OCI-LY3 (cell line): Measurements from ENCODE around the gene GABRG2.

Source experiments
- H2AFZ ChIP-seq: fragments of 200-600, 300-600 bp; shearing (Covaris generic); 2 replicates; pipeline ENCODE4 v1.6.0; 2014; ENCODE audit warnings: antibody characterized with exemption, low read depth, low read length
- H3K27ac ChIP-seq: fragments of 200-600, 300-600 bp; sonication (generic); 2 replicates; pipeline ENCODE4 v1.5.1; 2014; ENCODE audit warnings: mild to moderate bottlenecking, low read length, moderate library complexity, mixed read lengths
- H3K27me3 ChIP-seq: fragments of 200-600, 300-600 bp; sonication (generic); 2 replicates; pipeline ENCODE4 v1.6.1; 2014; ENCODE audit warnings: low read depth, low read length, mixed read lengths
- H3K36me3 ChIP-seq: fragments of 200-600, 300-600 bp; sonication (generic); replicated peaks from 2 replicates; pipeline ENCODE3; 2014; ENCODE audit warnings: low read depth, low read length, mixed read lengths
- H3K4me1 ChIP-seq: fragments of 300-600, 200-600 bp; sonication (generic); 2 replicates; pipeline ENCODE4 v1.6.1; 2014; ENCODE audit warnings: low read length, mixed read lengths
- H3K4me2 ChIP-seq: fragments of 200-600, 300-600 bp; sonication (generic); 2 replicates; pipeline ENCODE4 v1.6.1; 2014; ENCODE audit warnings: low read length, mixed read lengths
- H3K4me3 ChIP-seq: fragments of 300-600, 200-600 bp; sonication (generic); 2 replicates; pipeline ENCODE4 v1.5.1; 2014; ENCODE audit warnings: antibody characterized with exemption, mild to moderate bottlenecking, low read length, moderate library complexity
- H3K79me2 ChIP-seq: fragments of 300-600, 200-600 bp; shearing (Covaris generic); 2 replicates; pipeline ENCODE4 v1.6.1; 2014; ENCODE audit warnings: mild to moderate bottlenecking, low read length, mixed read lengths
- H3K9ac ChIP-seq: fragments of 300-600, 200-600 bp; shearing (Covaris generic); 2 replicates; pipeline ENCODE4 v1.6.0; 2014; ENCODE audit warnings: mild to moderate bottlenecking, low read length, moderate library complexity
- H3K9me3 ChIP-seq: fragments of 200-600, 300-600 bp; shearing (Covaris generic); 2 replicates; pipeline ENCODE4 v1.6.1; 2014; ENCODE audit warnings: low read length, mixed read lengths; ENCODE audit not compliant: insufficient read depth
- H4K20me1 ChIP-seq: fragments of 200-600, 300-600 bp; sonication (generic); 2 replicates; pipeline ENCODE4 v1.6.1; 2016; ENCODE audit warnings: low read length, mixed read lengths; ENCODE audit not compliant: insufficient read depth
- EZH2phosphoT487 ChIP-seq: fragments of 200-600 bp; shearing (Covaris generic); IDR thresholded peaks from 2 replicates; pipeline ENCODE4 v1.6.1; 2018; ENCODE audit warnings: antibody characterized with exemption, mixed run types, low read depth
- TF ChIP-seq, protein P1 (sequence below): fragments of 200-600, 300-600 bp; sonication (generic); IDR thresholded peaks from 2 replicates; pipeline ENCODE4 v1.5.1; 2014; ENCODE audit warnings: antibody characterized with exemption, low read length, low read depth

The GABRG2 gene

DNA sequence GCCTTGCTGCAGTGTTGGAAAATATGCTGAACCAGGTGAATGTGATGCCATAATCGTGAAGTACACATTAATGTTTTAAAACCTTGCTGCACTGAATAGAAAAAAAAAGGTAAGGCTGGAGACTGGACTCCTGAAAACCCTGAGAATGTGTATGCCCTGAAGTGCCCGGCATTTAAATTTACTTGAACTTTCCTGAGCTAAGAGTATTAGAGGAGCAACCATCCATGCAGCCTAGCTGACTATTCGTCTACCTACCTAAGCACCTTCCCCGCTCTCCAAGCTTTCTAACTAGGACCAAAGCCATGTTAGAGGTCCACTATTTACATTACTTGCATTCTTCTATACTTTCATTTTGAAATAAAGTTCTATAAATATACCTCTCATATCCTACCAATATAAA is 1.4 kb downstream of the GABRG2 start:
- Histone ChIP-seq H3K27ac (no peak overlapping the region), H3K4me1 (no peaks in the 10 kb centered on the region), H2AFZ (no peak overlapping the region), H3K9ac (no peak overlapping the region), H3K9me3 (no peaks in the 10 kb centered on the region), H3K36me3 (no peaks in the 10 kb centered on the region), H3K27me3 (no peaks in the 10 kb centered on the region), H4K20me1 (no peaks in the 10 kb centered on the region), H3K4me3 (no peak overlapping the region), H3K79me2 (no peaks in the 10 kb centered on the region), H3K4me2 (no peak overlapping the region)
- no peak for TF ChIP-seq EZH2phosphoT487
- TF ChIP-seq, protein P1, sequence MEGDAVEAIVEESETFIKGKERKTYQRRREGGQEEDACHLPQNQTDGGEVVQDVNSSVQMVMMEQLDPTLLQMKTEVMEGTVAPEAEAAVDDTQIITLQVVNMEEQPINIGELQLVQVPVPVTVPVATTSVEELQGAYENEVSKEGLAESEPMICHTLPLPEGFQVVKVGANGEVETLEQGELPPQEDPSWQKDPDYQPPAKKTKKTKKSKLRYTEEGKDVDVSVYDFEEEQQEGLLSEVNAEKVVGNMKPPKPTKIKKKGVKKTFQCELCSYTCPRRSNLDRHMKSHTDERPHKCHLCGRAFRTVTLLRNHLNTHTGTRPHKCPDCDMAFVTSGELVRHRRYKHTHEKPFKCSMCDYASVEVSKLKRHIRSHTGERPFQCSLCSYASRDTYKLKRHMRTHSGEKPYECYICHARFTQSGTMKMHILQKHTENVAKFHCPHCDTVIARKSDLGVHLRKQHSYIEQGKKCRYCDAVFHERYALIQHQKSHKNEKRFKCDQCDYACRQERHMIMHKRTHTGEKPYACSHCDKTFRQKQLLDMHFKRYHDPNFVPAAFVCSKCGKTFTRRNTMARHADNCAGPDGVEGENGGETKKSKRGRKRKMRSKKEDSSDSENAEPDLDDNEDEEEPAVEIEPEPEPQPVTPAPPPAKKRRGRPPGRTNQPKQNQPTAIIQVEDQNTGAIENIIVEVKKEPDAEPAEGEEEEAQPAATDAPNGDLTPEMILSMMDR: no peak

DNA sequence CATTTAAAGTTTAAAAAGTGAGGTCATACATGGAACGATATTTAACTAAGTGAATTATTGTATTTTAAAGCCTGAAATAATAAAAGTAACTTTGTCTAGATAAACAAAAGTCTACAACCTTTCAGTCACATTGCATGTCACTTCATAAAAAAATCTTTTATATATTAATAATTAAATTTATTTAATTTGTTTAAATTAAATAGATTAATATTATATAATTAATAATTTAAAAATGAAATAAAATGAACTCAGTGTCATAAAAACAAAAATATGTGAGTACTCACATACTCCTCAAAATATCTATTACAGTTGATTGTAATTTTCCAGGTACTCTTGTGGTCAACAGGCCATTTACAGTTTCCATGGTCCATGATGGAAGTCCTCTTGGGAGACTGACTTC is 11.2 kb downstream of the GABRG2 start:
- TF ChIP-seq, protein P1: no peak
- no peak for TF ChIP-seq EZH2phosphoT487
- Histone ChIP-seq H3K4me2 (no peak overlapping the region), H3K4me1 (no peaks in the 10 kb centered on the region), H2AFZ (no peak overlapping the region), H3K79me2 (no peaks in the 10 kb centered on the region), H3K27me3 (no peaks in the 10 kb centered on the region), H3K9me3 (no peaks in the 10 kb centered on the region), H3K27ac (no peak overlapping the region), H4K20me1 (no peaks in the 10 kb centered on the region), H3K9ac (no peak overlapping the region), H3K4me3 (no peak overlapping the region), H3K36me3 (no peaks in the 10 kb centered on the region)

DNA sequence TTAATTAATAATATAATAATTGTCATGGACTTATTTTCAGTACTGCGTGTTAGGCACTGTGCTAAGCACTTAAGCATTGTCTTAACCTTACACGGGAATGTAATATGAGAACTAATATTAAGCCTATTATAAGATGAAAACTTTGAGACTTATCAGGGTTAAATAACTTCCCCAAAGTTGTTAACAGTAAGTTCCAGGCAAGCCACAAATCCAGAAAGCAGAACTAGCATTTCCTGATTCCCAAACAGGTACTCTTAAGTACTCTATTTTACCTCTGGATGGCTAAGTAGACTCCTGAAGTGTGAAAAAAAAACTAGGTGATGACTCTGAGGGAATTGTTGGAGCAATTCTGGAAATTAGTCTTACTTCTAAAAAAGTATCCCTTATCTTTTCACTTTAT is 23.8 kb downstream of the GABRG2 start:
- Histone ChIP-seq H3K9ac (no peak overlapping the region), H3K36me3 (no peaks in the 10 kb centered on the region), H3K4me2 (no peak overlapping the region), H3K27me3 (no peaks in the 10 kb centered on the region), H2AFZ (no peak overlapping the region), H3K4me1 (no peaks in the 10 kb centered on the region), H3K4me3 (no peak overlapping the region), H3K9me3 (no peaks in the 10 kb centered on the region), H3K79me2 (no peaks in the 10 kb centered on the region), H3K27ac (no peak overlapping the region), H4K20me1 (no peaks in the 10 kb centered on the region)
- TF ChIP-seq, protein P1: no peak
- no peak for TF ChIP-seq EZH2phosphoT487

DNA sequence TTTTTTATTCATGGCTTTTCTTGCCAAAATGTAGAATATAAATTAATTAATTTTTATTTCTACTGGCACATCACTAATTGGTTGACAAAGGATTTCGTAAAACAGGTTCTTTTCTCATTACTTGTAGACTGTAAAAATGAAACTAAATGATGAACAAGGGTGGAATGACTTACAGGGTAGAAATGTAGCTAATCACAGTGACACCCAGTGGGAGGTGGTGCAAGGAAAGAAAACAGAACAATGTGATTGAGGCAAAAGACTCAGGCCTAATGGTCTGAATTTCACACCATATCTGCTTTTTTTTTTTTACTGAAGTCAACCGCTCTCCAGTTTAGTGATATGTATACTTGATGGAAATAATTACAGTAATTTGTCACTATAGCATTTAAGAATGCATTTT is 28.9 kb downstream of the GABRG2 start:
- H3K27me3 ChIP-seq: no peaks in the 10 kb centered on the region
- no peak overlapping the region for H2AFZ ChIP-seq
- H3K9me3 ChIP-seq: no peaks in the 10 kb centered on the region

More for the DNA sequence above, 28.9 kb downstream of the GABRG2 start:
- Histone ChIP-seq H3K4me2 (no peak overlapping the region), H3K4me1 (no peaks in the 10 kb centered on the region), H3K36me3 (no peaks in the 10 kb centered on the region), H3K27ac (no peak overlapping the region), H3K79me2 (no peaks in the 10 kb centered on the region), H3K4me3 (no peak overlapping the region), H3K9ac (no peak overlapping the region), H4K20me1 (no peaks in the 10 kb centered on the region)
- TF ChIP-seq, protein P1: no peak
- no peak for TF ChIP-seq EZH2phosphoT487
